Uterus (tissue), 4 donors: ENCODE data around the gene PRKG1. TPM values are rescaled to one million over a fixed set of nuclear protein-coding genes. Genes with fewer than 3 reads are reported as not detected.

Experiments used
- DNase-seq, 2 donors: peaks; one replicate each; pipeline ENCODE4 v3.0.0-alpha.2; 2019 to 2020
- H3K27ac ChIP-seq, 2 donors: fragments of 200-600 bp; sonication (generic); 1 replicate in 1 of 2; 2 replicates in 1 of 2; pipeline ENCODE4 v1.5.1; 2016 to 2018
- H3K27me3 ChIP-seq, 2 donors: fragments of 200-600 bp; sonication (generic); one replicate each; pipeline ENCODE4 v1.5.1; 2018 to 2019; ENCODE audit warnings: control low read depth in 1 of 2
- H3K36me3 ChIP-seq, 2 donors: fragments of 200-600 bp; sonication (generic); one replicate each; pipeline ENCODE4 v1.5.1; 2019; ENCODE audit warnings: control low read depth in 1 of 2
- H3K4me1 ChIP-seq, 2 donors: fragments of 200-600 bp; sonication (generic); one replicate each; pipeline ENCODE4 v1.5.1; 2018 to 2019; ENCODE audit warnings: control low read depth in 1 of 2
- H3K4me3 ChIP-seq, 2 donors: fragments of 200-600 bp; sonication (generic); 1 replicate in 1 of 2; 2 replicates in 1 of 2; pipeline ENCODE4 v1.5.1; 2018 to 2019; ENCODE audit warnings: mild to moderate bottlenecking in 1 of 2
- H3K9me3 ChIP-seq, 2 donors: fragments of 200-600 bp; sonication (generic); one replicate each; pipeline ENCODE4 v1.5.1; 2019; ENCODE audit warnings: control low read depth in 1 of 2
- CTCF ChIP-seq, 4 experiments: fragments of 200-600 bp in 2 of 4; fragments of 450-650 bp in 2 of 4; sonication (generic) in 2 of 4; IDR thresholded peaks; one replicate each; pipeline ENCODE4 v1.5.1; 2016 to 2019; ENCODE audit warnings: antibody characterized with exemption in 4 of 4, mild to moderate bottlenecking in 2 of 4, moderate library complexity in 1 of 4
- POLR2A ChIP-seq, 2 donors: fragments of 450-650 bp; IDR thresholded peaks; one replicate each; pipeline ENCODE4 v1.6.1; 2016; ENCODE audit warnings: antibody characterized with exemption in 2 of 2, mild to moderate bottlenecking in 1 of 2, moderate library complexity in 1 of 2
- intact Hi-C: fragments of 100-400 bp; cut with DNase I; formaldehyde crosslinking; loops from one replicate; pipeline ENCODE4 v1.15.1; 2023; ENCODE audit warnings: low total_unique reads
- total RNA-seq, 4 donors: library from RNA; depleted of rRNA in 3 of 4; stranded (reverse); fragments of >200 nt in 3 of 4; gene quantifications; one replicate each; pipeline versions ENCODE4 v1.1.0 to v1.2.4, GENCODE V29; 2014 to 2023
- donor health status: DM: yes; HTN: yes; CAD: no.

PRKG1 gene
- total RNA-seq, 4 donors from 2014 or later = 32.4 to 136 (median 69.6) TPM

GRCh38 chr10:51821745-51822144, 747.5 kb downstream of the PRKG1 start:
- Histone ChIP-seq H3K27ac (no peak overlapping the region), H3K4me3 (no peak overlapping the region), H3K27me3 (no peaks in the 10 kb centered on the region), H3K36me3 (no peaks in the 10 kb centered on the region), H3K4me1 (no peaks in the 10 kb centered on the region), H3K9me3 (no peaks in the 10 kb centered on the region)
- no peak for TF ChIP-seq CTCF (IDR thresholded peaks at IDR 0.05)
- no peak for TF ChIP-seq POLR2A (IDR thresholded peaks at IDR 0.05)
- no peak for DNase-seq
- intact Hi-C loops = no loop called here

GRCh38 chr10:51832652-51833383, 758.5 kb downstream of the PRKG1 start:
- Histone ChIP-seq H3K9me3 (no peaks in the 10 kb centered on the region), H3K27me3 (no peaks in the 10 kb centered on the region), H3K4me1 (no peaks in the 10 kb centered on the region), H3K27ac (no peak overlapping the region), H3K4me3 (no peak overlapping the region), H3K36me3 (no peaks in the 10 kb centered on the region)
- TF ChIP-seq POLR2A (IDR thresholded peaks at IDR 0.05) (no peak), CTCF (IDR thresholded peaks at IDR 0.05) (no peak)
- DNase-seq = no peak
- intact Hi-C loops = no loop called here

GRCh38 chr10:51834548-51834947, 760.3 kb downstream of the PRKG1 start:
- no peaks in the 10 kb centered on the region for H3K9me3 ChIP-seq
- no peaks in the 10 kb centered on the region for H3K4me1 ChIP-seq
- intact Hi-C loops = no loop called here
- H3K36me3 ChIP-seq = no peaks in the 10 kb centered on the region
- no peak overlapping the region for H3K27ac ChIP-seq
- no peak for DNase-seq
- H3K27me3 ChIP-seq = no peaks in the 10 kb centered on the region
- H3K4me3 ChIP-seq = no peak overlapping the region
- TF ChIP-seq POLR2A (IDR thresholded peaks at IDR 0.05) = no peak
- no peak for TF ChIP-seq CTCF (IDR thresholded peaks at IDR 0.05)

GRCh38 chr10:51838471-51838870, 764.2 kb downstream of the PRKG1 start:
- Histone ChIP-seq H3K36me3 (no peaks in the 10 kb centered on the region), H3K4me3 (no peak overlapping the region), H3K4me1 (no peaks in the 10 kb centered on the region), H3K27me3 (no peaks in the 10 kb centered on the region), H3K9me3 (no peaks in the 10 kb centered on the region), H3K27ac (peak overlapping the region in 1 of 2 donors; percentile 13)
- TF ChIP-seq POLR2A (IDR thresholded peaks at IDR 0.05) (no peak), CTCF (IDR thresholded peaks at IDR 0.05) (no peak)
- intact Hi-C loops = no loop called here
- no peak for DNase-seq

GRCh38 chr10:51843966-51844365, 769.7 kb downstream of the PRKG1 start:
- Histone ChIP-seq H3K4me1 (no peaks in the 10 kb centered on the region), H3K27me3 (no peaks in the 10 kb centered on the region), H3K9me3 (no peaks in the 10 kb centered on the region), H3K36me3 (no peaks in the 10 kb centered on the region), H3K27ac (no peak overlapping the region), H3K4me3 (no peak overlapping the region)
- intact Hi-C loops = no loop called here
- DNase-seq = no peak
- TF ChIP-seq CTCF (IDR thresholded peaks at IDR 0.05) (no peak), POLR2A (IDR thresholded peaks at IDR 0.05) (no peak)
